GM12878 (cell line): ENCODE measurements around the gene SFMBT1. TPM values are rescaled to one million over a fixed set of nuclear protein-coding genes. Genes with fewer than 3 reads are reported as not detected.

ENCODE experiments used
- CHD1 ChIP-seq: IDR thresholded peaks from 2 replicates; pipeline ENCODE4 v1.6.1; 2012; ENCODE audit warnings: low read depth, low read length, improper control_type of control experiment
- EED ChIP-seq: sonication (generic); IDR thresholded peaks from 2 replicates; pipeline ENCODE4 v1.6.1; 2016; ENCODE audit warnings: antibody characterized with exemption, low read depth
- ETV6 ChIP-seq, 2 experiments: fragments of 450-650 bp in 1 of 2; IDR thresholded peaks in 1 of 2; conservative IDR thresholded peaks in 1 of 2; 2 replicates each; pipeline ENCODE4 v1.6.1; 2014; ENCODE audit warnings: antibody characterized with exemption in 1 of 2, borderline replicate concordance in 1 of 2, low read depth in 1 of 2, mild to moderate bottlenecking in 1 of 2, moderate library complexity in 1 of 2
- HDAC6 ChIP-seq: fragments of 200-600 bp; sonication (generic); IDR thresholded peaks from one replicate; pipeline ENCODE4 v1.8.0; 2017; ENCODE audit warnings: antibody characterized with exemption; ENCODE audit not compliant: unreplicated experiment
- HDGF ChIP-seq: fragments of 450-650 bp; IDR thresholded peaks from 2 replicates; pipeline ENCODE4 v1.6.1; 2016; ENCODE audit warnings: antibody characterized with exemption
- NFYB ChIP-seq: IDR thresholded peaks from 2 replicates; pipeline ENCODE4 v1.6.1; 2011; ENCODE audit warnings: low read depth, mild to moderate bottlenecking, low read length, improper control_type of control experiment, moderate library complexity; ENCODE audit not compliant: insufficient read depth
- RFX5 ChIP-seq: IDR thresholded peaks from 2 replicates; pipeline ENCODE4 v1.6.1; 2011; ENCODE audit warnings: low read depth, low read length, improper control_type of control experiment
- SIX5 ChIP-seq: IDR thresholded peaks from 2 replicates; pipeline ENCODE4 v1.6.1; 2011; ENCODE audit warnings: mild to moderate bottlenecking, low read depth, low read length, moderate library complexity; ENCODE audit not compliant: severe bottlenecking
- polyA plus RNA-seq, 11 experiments: library from polyadenylated mRNA; depleted of rRNA in 4 of 11; unstranded in 6 of 11; stranded (reverse) in 5 of 11; fragments of >200 nt; fragmentation: Nextera tagmentation in 4 of 11; fragmentation: Illumina TruSeq in 1 of 11; extraction: Ambion mirVana in 4 of 11; extraction: Trizol in 1 of 11; gene quantifications; 1 replicate in 1 of 11; 2 replicates in 10 of 11; pipeline versions ENCODE4 v1.2.1 to v1.2.3, GENCODE V29; 2011 to 2016; ENCODE audit warnings: inconsistent platforms in 2 of 11, missing spikeins in 2 of 11, low read depth in 1 of 11
- total RNA-seq, 4 experiments: library from RNA; depleted of rRNA in 3 of 4; stranded (reverse); fragments of >200 nt in 3 of 4; fragmentation: Illumina TruSeq in 1 of 4; extraction: Trizol in 1 of 4; gene quantifications; 2 replicates each; pipeline versions ENCODE4 v1.2.1 to v1.2.3, GENCODE V29; 2013 to 2021
- TF ChIP-seq, protein P1 (sequence below): fragments of 450-650 bp; IDR thresholded peaks from 2 replicates; pipeline ENCODE4 v1.6.1; 2017; ENCODE audit warnings: mild to moderate bottlenecking, low read depth, inconsistent platforms; ENCODE audit not compliant: poor library complexity, severe bottlenecking
- TF ChIP-seq, protein P2 (sequence below): fragments of 450-650 bp; formaldehyde crosslinking; IDR thresholded peaks from 2 replicates; pipeline ENCODE4 v1.4.0; 2022; ENCODE audit warnings: mild to moderate bottlenecking, moderate library complexity

SFMBT1 gene
- total and polyA plus RNA-seq, 10 of the 15 experiments (the other 5 are each of a cell fraction or from before 2014, with no cell fraction given), result 3.2 to 19.5 (median 11.4) TPM

DNA sequence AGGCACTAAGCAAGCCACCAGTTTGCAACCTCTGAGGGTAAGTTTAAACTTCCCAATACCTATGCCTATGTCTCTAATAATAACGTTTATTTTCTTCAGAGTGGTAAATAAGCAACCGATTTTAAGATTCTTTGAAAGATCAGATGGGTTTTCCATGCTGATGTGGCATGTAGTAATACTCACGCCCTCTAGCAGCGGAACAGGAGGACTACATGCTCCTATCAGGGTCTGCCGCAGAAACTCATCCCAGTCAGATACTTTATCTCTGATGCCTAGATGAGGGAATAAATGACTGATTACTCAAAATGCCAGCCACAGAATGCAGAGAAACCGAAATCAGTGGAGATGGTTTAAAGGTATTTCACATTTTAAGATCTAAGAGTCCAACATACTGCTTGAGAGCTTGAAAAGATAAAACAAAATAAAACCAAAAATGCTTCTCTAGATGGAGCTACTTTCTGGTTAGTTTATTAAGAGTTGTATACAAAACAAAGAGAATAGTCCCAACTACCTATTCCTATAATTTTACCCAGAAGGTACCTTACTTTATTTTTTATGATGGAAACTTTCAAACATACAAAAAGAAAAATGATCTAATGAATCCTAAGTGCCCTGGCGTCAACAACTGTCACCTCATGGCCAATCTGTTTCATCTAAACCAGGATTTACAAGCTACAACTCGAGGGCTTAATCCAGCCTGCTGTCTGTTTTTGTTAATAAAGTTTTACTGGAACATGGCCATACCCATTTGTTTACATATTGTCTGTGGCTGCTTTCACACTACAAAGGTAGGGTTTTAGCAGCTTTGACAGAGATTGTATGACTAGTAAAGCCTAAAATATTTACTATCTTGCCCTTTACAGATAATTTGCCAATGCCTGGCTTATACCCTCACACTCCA is 111.0 kb downstream of the SFMBT1 start (continued):
- TF ChIP-seq, protein P1, sequence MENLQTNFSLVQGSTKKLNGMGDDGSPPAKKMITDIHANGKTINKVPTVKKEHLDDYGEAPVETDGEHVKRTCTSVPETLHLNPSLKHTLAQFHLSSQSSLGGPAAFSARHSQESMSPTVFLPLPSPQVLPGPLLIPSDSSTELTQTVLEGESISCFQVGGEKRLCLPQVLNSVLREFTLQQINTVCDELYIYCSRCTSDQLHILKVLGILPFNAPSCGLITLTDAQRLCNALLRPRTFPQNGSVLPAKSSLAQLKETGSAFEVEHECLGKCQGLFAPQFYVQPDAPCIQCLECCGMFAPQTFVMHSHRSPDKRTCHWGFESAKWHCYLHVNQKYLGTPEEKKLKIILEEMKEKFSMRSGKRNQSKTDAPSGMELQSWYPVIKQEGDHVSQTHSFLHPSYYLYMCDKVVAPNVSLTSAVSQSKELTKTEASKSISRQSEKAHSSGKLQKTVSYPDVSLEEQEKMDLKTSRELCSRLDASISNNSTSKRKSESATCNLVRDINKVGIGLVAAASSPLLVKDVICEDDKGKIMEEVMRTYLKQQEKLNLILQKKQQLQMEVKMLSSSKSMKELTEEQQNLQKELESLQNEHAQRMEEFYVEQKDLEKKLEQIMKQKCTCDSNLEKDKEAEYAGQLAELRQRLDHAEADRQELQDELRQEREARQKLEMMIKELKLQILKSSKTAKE, result no peak
- no peak for TF ChIP-seq EED
- no peak for TF ChIP-seq HDAC6
- TF ChIP-seq SIX5, result no peak
- no peak for TF ChIP-seq NFYB
- TF ChIP-seq CHD1, result no peak
- TF ChIP-seq RFX5, result no peak
- no peak for TF ChIP-seq ETV6 (conservative IDR thresholded peaks at IDR 0.05 in 1 of 2, IDR thresholded peaks at IDR 0.05 in 1 of 2; ENCODE audit: borderline replicate concordance in 1 of 2, low read depth in 1 of 2)
- no peak for TF ChIP-seq HDGF
- TF ChIP-seq, protein P2, sequence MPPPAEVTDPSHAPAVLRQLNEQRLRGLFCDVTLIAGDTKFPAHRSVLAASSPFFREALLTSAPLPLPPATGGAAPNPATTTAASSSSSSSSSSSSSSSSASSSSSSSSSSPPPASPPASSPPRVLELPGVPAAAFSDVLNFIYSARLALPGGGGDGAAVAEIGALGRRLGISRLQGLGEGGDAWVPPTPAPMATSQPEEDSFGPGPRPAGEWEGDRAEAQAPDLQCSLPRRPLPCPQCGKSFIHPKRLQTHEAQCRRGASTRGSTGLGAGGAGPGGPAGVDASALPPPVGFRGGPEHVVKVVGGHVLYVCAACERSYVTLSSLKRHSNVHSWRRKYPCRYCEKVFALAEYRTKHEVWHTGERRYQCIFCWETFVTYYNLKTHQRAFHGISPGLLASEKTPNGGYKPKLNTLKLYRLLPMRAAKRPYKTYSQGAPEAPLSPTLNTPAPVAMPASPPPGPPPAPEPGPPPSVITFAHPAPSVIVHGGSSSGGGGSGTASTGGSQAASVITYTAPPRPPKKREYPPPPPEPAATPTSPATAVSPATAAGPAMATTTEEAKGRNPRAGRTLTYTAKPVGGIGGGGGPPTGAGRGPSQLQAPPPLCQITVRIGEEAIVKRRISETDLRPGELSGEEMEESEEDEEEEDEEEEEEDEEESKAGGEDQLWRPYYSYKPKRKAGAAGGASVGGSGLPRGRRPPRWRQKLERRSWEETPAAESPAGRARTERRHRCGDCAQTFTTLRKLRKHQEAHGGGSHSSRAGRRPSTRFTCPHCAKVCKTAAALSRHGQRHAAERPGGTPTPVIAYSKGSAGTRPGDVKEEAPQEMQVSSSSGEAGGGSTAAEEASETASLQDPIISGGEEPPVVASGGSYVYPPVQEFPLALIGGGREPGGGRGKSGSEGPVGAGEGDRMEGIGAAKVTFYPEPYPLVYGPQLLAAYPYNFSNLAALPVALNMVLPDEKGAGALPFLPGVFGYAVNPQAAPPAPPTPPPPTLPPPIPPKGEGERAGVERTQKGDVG (CRISPR knock-in tag), result no peak
